K562 (cell line): ENCODE data around the gene GALT. TPM values are rescaled to one million over a fixed set of nuclear protein-coding genes. Genes with fewer than 3 reads are reported as not detected.
A peak's percentile ranks its signal among the peaks of the same experiment; 100 is the strongest.

Experiments
- ATAC-seq: fragments of 200-7000 bp; cut with Tn5 transposase; 3 replicates; pipeline ENCODE4 v1.9.1; 2020; ENCODE audit warnings: moderate library complexity
- BruUV-seq: library from RNA; stranded (reverse); fragments of 400-500 nt; replicated peaks from 2 replicates; lab custom pipeline; 2021; lab: Mats Ljungman, UMichigan
- CTCF ChIA-PET: fragments of 300-600 bp; formaldehyde crosslinking; extraction: SDS; loops from one replicate; lab custom pipeline; 2021; ENCODE audit warnings: low intra/inter-chr PET ratio; lab: Yijun Ruan, JAX
- POLR2A ChIA-PET: fragments of 300-600, 350-650 bp; sonication (Branson Sonifier 250); formaldehyde crosslinking; extraction: SDS; loops from one replicate; lab custom pipeline; 2021; ENCODE audit warnings: antibody characterized with exemption, inconsistent platforms; lab: Yijun Ruan, JAX
- DNase-seq, 4 experiments: peaks; one replicate each; pipeline versions ENCODE4 v3.0.0 to v3.0.0-alpha.2; 2011 to 2018; ENCODE audit warnings: low spot score in 3 of 4, mixed read lengths in 3 of 4; ENCODE audit errors: extremely low read depth in 1 of 4
- FAIRE-seq: peaks from 2 replicates; lab custom pipeline; 2011; peaks lifted over from hg19 to GRCh38; lab: Jason Lieb, UNC
- H2AFZ ChIP-seq: 2 replicates; pipeline ENCODE4 v1.6.0; 2011; ENCODE audit warnings: low read depth, low read length, control low read depth, inconsistent platforms
- H3K27ac ChIP-seq: fragments of 200-600 bp; 3 replicates; pipeline ENCODE4 v1.8.0; 2011; ENCODE audit warnings: low read depth, mild to moderate bottlenecking, control low read depth, inconsistent platforms, low read length, moderate library complexity, mixed read lengths; ENCODE audit errors: extremely low read depth
- H3K27me3 ChIP-seq, 2 experiments: fragments of 300-600 bp in 1 of 2; 2 replicates in 1 of 2; 3 replicates in 1 of 2; pipeline versions ENCODE4 v1.6.0 to v1.8.0; 2011; ENCODE audit warnings: inconsistent platforms in 2 of 2, low read length in 2 of 2, mild to moderate bottlenecking in 1 of 2, mixed read lengths in 1 of 2, moderate library complexity in 1 of 2; ENCODE audit not compliant: control insufficient read depth in 2 of 2, insufficient read depth in 2 of 2
- H3K36me3 ChIP-seq: fragments of 300-600 bp; 3 replicates; pipeline ENCODE4 v1.8.0; 2011; ENCODE audit warnings: mild to moderate bottlenecking, low read length, inconsistent platforms; ENCODE audit not compliant: control insufficient read depth, insufficient read depth
- H3K4me1 ChIP-seq, 2 experiments: fragments of 200-600 bp in 1 of 2; replicated peaks in 1 of 2; 2 replicates in 1 of 2; 3 replicates in 1 of 2; pipeline versions ENCODE4 v1.5.1 to v1.8.0; 2011; ENCODE audit warnings: inconsistent platforms in 2 of 2, low read length in 2 of 2, mild to moderate bottlenecking in 1 of 2, mixed read lengths in 1 of 2, moderate library complexity in 1 of 2; ENCODE audit not compliant: control insufficient read depth in 2 of 2, insufficient read depth in 2 of 2
- H3K4me2 ChIP-seq: 2 replicates; pipeline ENCODE4 v1.6.1; 2011; ENCODE audit warnings: low read length, control low read depth, inconsistent platforms, mixed read lengths; ENCODE audit not compliant: insufficient read depth
- H3K4me3 ChIP-seq: fragments of 200-600 bp; sonication (generic), shearing (Covaris generic); 2 replicates; pipeline ENCODE4 v1.5.1; 2016; ENCODE audit warnings: control low read depth, inconsistent platforms
- H3K79me2 ChIP-seq: fragments of 200-600 bp; 3 replicates; pipeline ENCODE4 v1.8.0; 2011; ENCODE audit warnings: low read length, inconsistent platforms; ENCODE audit not compliant: control insufficient read depth, insufficient read depth
- H3K9ac ChIP-seq, 2 experiments: 2 replicates each; pipeline versions ENCODE4 v1.6.0 to v1.6.1; 2011; ENCODE audit warnings: low read depth in 2 of 2, low read length in 2 of 2, control low read depth in 1 of 2, inconsistent platforms in 1 of 2, mild to moderate bottlenecking in 1 of 2, mixed read lengths in 1 of 2; ENCODE audit not compliant: insufficient read depth in 1 of 2
- H3K9me1 ChIP-seq: one replicate; pipeline ENCODE4 v1.6.0; 2011; ENCODE audit warnings: inconsistent platforms, mild to moderate bottlenecking, low read length, moderate library complexity; ENCODE audit not compliant: control insufficient read depth, insufficient read depth
- H3K9me3 ChIP-seq: replicated peaks from 2 replicates; pipeline ENCODE4 v1.5.1; 2011; ENCODE audit warnings: low read depth, low read length, inconsistent platforms; ENCODE audit not compliant: control insufficient read depth, insufficient read depth
- H4K20me1 ChIP-seq: replicated peaks from 2 replicates; pipeline ENCODE4 v1.6.1; 2011; ENCODE audit warnings: low read length, inconsistent platforms, mixed read lengths; ENCODE audit not compliant: control insufficient read depth, insufficient read depth
- BCOR ChIP-seq: fragments of 450-650 bp; IDR thresholded peaks from 2 replicates; pipeline ENCODE4 v1.6.1; 2016
- KDM1A ChIP-seq, 2 experiments: fragments of 450-650 bp; IDR thresholded peaks; 2 replicates each; pipeline ENCODE4 v1.6.1; 2016; ENCODE audit warnings: mild to moderate bottlenecking in 2 of 2
- KDM2B ChIP-seq: fragments of 250-450 bp; sonication (Bioruptor Pico); IDR thresholded peaks from 2 replicates; pipeline ENCODE4 v1.8.0; 2021; ENCODE audit warnings: mild to moderate bottlenecking, moderate library complexity
- ZFP36 ChIP-seq: fragments of 150-350 bp; IDR thresholded peaks from 2 replicates; pipeline ENCODE4 v1.6.1; 2018; ENCODE audit warnings: low read length, low read depth; ENCODE audit not compliant: partially characterized antibody
- WGBS: fragments of 100-300 bp; shearing (Covaris generic); methylation state at CpG from one replicate; pipeline ENCODE4 v1.1.6; 2016; ENCODE audit warnings: low coverage, mixed read lengths; ENCODE audit not compliant: insufficient coverage; ENCODE audit errors: missing lambda C conversion rate; 5-methylcytosine and 5-hydroxymethylcytosine counted together
- in situ Hi-C: fragments of 300-500 bp; cut with MboI; formaldehyde crosslinking; loops from 4 replicates; pipeline ENCODE4 v1.15.0; 2018; ENCODE audit warnings: inconsistent platforms, mixed read lengths
- intact Hi-C: fragments of 100-400 bp; cut with micrococcal nuclease; formaldehyde crosslinking; loops from 2 replicates; pipeline ENCODE4 v1.14.2; 2022
- polyA plus RNA-seq, 8 experiments: library from polyadenylated mRNA; depleted of rRNA in 4 of 8; stranded (reverse) in 5 of 8; unstranded in 3 of 8; fragments of >200 nt; fragmentation: Nextera tagmentation in 2 of 8; fragmentation: Illumina TruSeq in 1 of 8; extraction: Ambion mirVana in 2 of 8; extraction: Trizol in 1 of 8; gene quantifications; 2 replicates each; pipeline versions ENCODE4 v1.2.1 to v1.2.3, GENCODE V29; 2011 to 2014; ENCODE audit warnings: inconsistent platforms in 1 of 8, missing spikeins in 1 of 8
- total RNA-seq, 7 experiments: library from RNA; depleted of rRNA in 6 of 7; stranded (reverse); fragments of >200 nt in 6 of 7; fragmentation: Illumina TruSeq in 2 of 7; extraction: Trizol in 2 of 7; gene quantifications; 2 replicates each; pipeline versions ENCODE4 v1.2.1 to v1.2.3, GENCODE V29; 2011 to 2021; ENCODE audit warnings: low replicate concordance in 1 of 7

GALT gene
- total and polyA plus RNA-seq, 9 of the 15 experiments (the other 6 are each of a cell fraction or from before 2014, with no cell fraction given) = 7.3 to 29.2 (median 15.6) TPM

- H3K4me2 ChIP-seq = no peak overlapping the region
- no peaks in the 10 kb centered on the region for H3K79me2 ChIP-seq
- CTCF ChIA-PET = no interaction called here
- peaks cover 14 to 48% of the 10 kb centered on the region in 2 experiments; a peak in 4 of 5 replicates for H3K27me3 ChIP-seq
- H3K9ac ChIP-seq = no peak overlapping the region
- H4K20me1 ChIP-seq = no peaks in the 10 kb centered on the region
- H3K4me3 ChIP-seq = no peak overlapping the region
- no peaks in the 10 kb centered on the region for H3K9me3 ChIP-seq
- no peak overlapping the region for H2AFZ ChIP-seq
- DNase-seq = no peak
- TF ChIP-seq ZFP36 = no peak
- 0 out of 4 replicates have a peak, but pooled peaks of 1 of the 2 experiments have one; percentile 21 for TF ChIP-seq KDM1A (IDR thresholded peaks at IDR 0.05)
- 0 out of 2 replicates have a peak, but pooled peaks have one; percentile 26 for TF ChIP-seq BCOR
- no peak for TF ChIP-seq KDM2B
- TF ChIP-seq, all 486 proteins: peak for 2
- POLR2A ChIA-PET = interaction anchor here (0.6 kb wide), 1 partner anchor 23 kb away, joined by 3 read pairs; no protein-coding TSS in a partner anchor
- intact Hi-C loops (no loop called here), in situ Hi-C loops (no loop called here)
- WGBS = 0% methylated on average over 3 of the region's 3 CpGs
- no peak for FAIRE-seq
- H3K4me1 ChIP-seq = peaks cover 2 to 26% of the 10 kb centered on the region in 2 experiments; a peak in 3 of 5 replicates
- BruUV-seq = no TSS peak
- no peak for ATAC-seq
- H3K9me1 ChIP-seq = no peaks in the 10 kb centered on the region
- no peak overlapping the region for H3K27ac ChIP-seq
- no peaks in the 10 kb centered on the region for H3K36me3 ChIP-seq
Measured at GRCh38 chr9:34625186-34625486, 21.3 kb upstream of the GALT start.
